Endodermal cell (in vitro differentiated cells): ENCODE results near the gene ANKRD34A. TPM values are rescaled to one million over a fixed set of nuclear protein-coding genes. Genes with fewer than 3 reads are reported as not detected.
A peak's percentile ranks its signal among the peaks of the same experiment; 100 is the strongest.

ENCODE experiments used
- DNase-seq: peaks from one replicate; pipeline ENCODE4 v3.0.0-alpha.2; 2017
- H3K27ac ChIP-seq: 2 replicates; pipeline ENCODE4 v1.5.1; 2013; ENCODE audit warnings: mild to moderate bottlenecking, low read depth, low read length, moderate library complexity
- H3K27me3 ChIP-seq: 2 replicates; pipeline ENCODE4 v1.6.1; 2013; ENCODE audit warnings: mild to moderate bottlenecking, low read length, moderate library complexity; ENCODE audit not compliant: insufficient read depth, control insufficient read depth, poor library complexity, severe bottlenecking
- H3K36me3 ChIP-seq: 2 replicates; pipeline ENCODE4 v1.7.0; 2013; ENCODE audit warnings: mild to moderate bottlenecking, low read length, moderate library complexity; ENCODE audit not compliant: control insufficient read depth, insufficient read depth
- H3K4me1 ChIP-seq: one replicate; pipeline ENCODE4 v1.7.0; 2013; ENCODE audit warnings: low read length; ENCODE audit not compliant: control insufficient read depth, insufficient read depth
- H3K4me3 ChIP-seq: 2 replicates; pipeline ENCODE4 v1.5.1; 2013; ENCODE audit warnings: mild to moderate bottlenecking, low read length, moderate library complexity
- H3K9ac ChIP-seq: 2 replicates; pipeline ENCODE4 v1.6.1; 2013; ENCODE audit warnings: mild to moderate bottlenecking, low read length, moderate library complexity; ENCODE audit not compliant: poor library complexity, severe bottlenecking; ENCODE audit errors: extremely low read depth
- H3K9me3 ChIP-seq: 2 replicates; pipeline ENCODE4 v1.6.1; 2013; ENCODE audit warnings: mild to moderate bottlenecking, low read length, moderate library complexity; ENCODE audit not compliant: control insufficient read depth
- H3K27ac Mint-ChIP-seq: 2 replicates; pipeline ENCODE4 v1.8.0; 2020; ENCODE audit warnings: mixed read lengths
- H3K27me3 Mint-ChIP-seq: 2 replicates; pipeline ENCODE4 v1.8.0; 2021; ENCODE audit warnings: mild to moderate bottlenecking, mixed read lengths; ENCODE audit not compliant: insufficient read depth
- H3K36me3 Mint-ChIP-seq: 2 replicates; pipeline ENCODE4 v1.8.0; 2020; ENCODE audit warnings: low read depth, mixed read lengths
- H3K4me1 Mint-ChIP-seq: 2 replicates; pipeline ENCODE4 v1.8.0; 2020; ENCODE audit warnings: mixed read lengths
- H3K4me3 Mint-ChIP-seq: 2 replicates; pipeline ENCODE4 v1.8.0; 2020; ENCODE audit warnings: mild to moderate bottlenecking, moderate library complexity, mixed read lengths
- H3K9me3 Mint-ChIP-seq: 2 replicates; pipeline ENCODE4 v1.8.0; 2020; ENCODE audit warnings: mild to moderate bottlenecking, mixed read lengths
- CTCF ChIP-seq: fragments of 200-600 bp; sonication (generic); conservative IDR thresholded peaks from 2 replicates; pipeline ENCODE4 v1.5.0; 2021; ENCODE audit warnings: antibody characterized with exemption, mild to moderate bottlenecking
- WGBS, 2 experiments: methylation state at CpG; one replicate each; pipeline versions ENCODE4 v1.1.5 to v1.1.7; 2013; ENCODE audit warnings: missing lambda C conversion rate in 2 of 2, mixed read lengths in 1 of 2; ENCODE audit not compliant: insufficient coverage in 1 of 2, insufficient read length in 1 of 2; 5-methylcytosine and 5-hydroxymethylcytosine counted together
- total RNA-seq, 2 donors: library from RNA; stranded (reverse); fragmentation: NEBNext Ultra II Directional in 1 of 2; extraction: Animal tissue kit (Norgen Biotek cat#: 25700) in 1 of 2; gene quantifications; 2 replicates in 1 of 2; 3 replicates in 1 of 2; pipeline ENCODE4 v1.2.1, GENCODE V29; 2021

Gene ANKRD34A
- total RNA-seq, 2 donors from 2014 or later: 0.55 to 1.4 TPM

GRCh38 chr1:145961425-145962156 lies 2.8 kb downstream of the ANKRD34A start:
- no peak overlapping the region for H3K9ac ChIP-seq
- peaks cover 35% of the 10 kb centered on the region for H3K4me1 Mint-ChIP-seq
- H3K36me3 Mint-ChIP-seq: no peaks in the 10 kb centered on the region
- no peak for TF ChIP-seq CTCF
- 2 to 7% methylated on average over 18 to 57 of the region's 57 CpGs for WGBS, 2 experiments
- peaks cover 37% of the 10 kb centered on the region for H3K27me3 ChIP-seq
- peaks cover 3% of the 10 kb centered on the region for H3K9me3 Mint-ChIP-seq
- H3K27ac Mint-ChIP-seq: peak overlapping the region; percentile 37
- H3K27me3 Mint-ChIP-seq: peaks cover 63% of the 10 kb centered on the region
- H3K27ac ChIP-seq: no peak overlapping the region
- H3K36me3 ChIP-seq: no peaks in the 10 kb centered on the region
- H3K4me3 Mint-ChIP-seq: peak overlapping the region; percentile 81
- H3K4me3 ChIP-seq: peak overlapping the region; percentile 86
- DNase-seq: peak; percentile 75
- peaks cover 6% of the 10 kb centered on the region for H3K4me1 ChIP-seq
- no peaks in the 10 kb centered on the region for H3K9me3 ChIP-seq

DNA sequence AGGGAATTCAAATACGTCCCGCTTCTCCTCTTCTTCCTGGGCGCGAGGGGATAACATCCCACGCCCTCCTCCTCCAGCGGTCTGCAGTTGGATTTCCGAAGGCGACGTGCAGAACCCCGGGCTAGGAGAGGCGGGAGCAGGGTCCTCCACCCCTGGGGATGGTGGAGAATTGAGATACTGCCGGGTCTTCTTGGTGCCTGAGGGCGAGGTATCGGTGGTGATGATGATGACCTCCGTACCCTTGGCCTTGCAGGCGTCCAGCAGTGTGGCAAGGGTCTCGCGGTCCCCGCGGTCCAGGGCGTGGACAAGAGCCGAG lies 3.3 kb downstream of the ANKRD34A start:
- Mint-ChIP-seq H3K4me1 (peaks cover 38% of the 10 kb centered on the region), H3K27me3 (peaks cover 66% of the 10 kb centered on the region), H3K36me3 (no peaks in the 10 kb centered on the region), H3K27ac (peak overlapping the region; percentile 89), H3K9me3 (peaks cover 1% of the 10 kb centered on the region), H3K4me3 (peak overlapping the region; percentile 81)
- Histone ChIP-seq H3K27ac (no peak overlapping the region), H3K36me3 (no peaks in the 10 kb centered on the region), H3K4me1 (peaks cover 6% of the 10 kb centered on the region), H3K9ac (no peak overlapping the region), H3K4me3 (peak overlapping the region; percentile 86), H3K27me3 (peaks cover 37% of the 10 kb centered on the region), H3K9me3 (no peaks in the 10 kb centered on the region)
- TF ChIP-seq CTCF: no peak
- DNase-seq: no peak
- WGBS, 2 experiments: 1 to 3% methylated on average over 7 to 22 of the region's 22 CpGs

DNA sequence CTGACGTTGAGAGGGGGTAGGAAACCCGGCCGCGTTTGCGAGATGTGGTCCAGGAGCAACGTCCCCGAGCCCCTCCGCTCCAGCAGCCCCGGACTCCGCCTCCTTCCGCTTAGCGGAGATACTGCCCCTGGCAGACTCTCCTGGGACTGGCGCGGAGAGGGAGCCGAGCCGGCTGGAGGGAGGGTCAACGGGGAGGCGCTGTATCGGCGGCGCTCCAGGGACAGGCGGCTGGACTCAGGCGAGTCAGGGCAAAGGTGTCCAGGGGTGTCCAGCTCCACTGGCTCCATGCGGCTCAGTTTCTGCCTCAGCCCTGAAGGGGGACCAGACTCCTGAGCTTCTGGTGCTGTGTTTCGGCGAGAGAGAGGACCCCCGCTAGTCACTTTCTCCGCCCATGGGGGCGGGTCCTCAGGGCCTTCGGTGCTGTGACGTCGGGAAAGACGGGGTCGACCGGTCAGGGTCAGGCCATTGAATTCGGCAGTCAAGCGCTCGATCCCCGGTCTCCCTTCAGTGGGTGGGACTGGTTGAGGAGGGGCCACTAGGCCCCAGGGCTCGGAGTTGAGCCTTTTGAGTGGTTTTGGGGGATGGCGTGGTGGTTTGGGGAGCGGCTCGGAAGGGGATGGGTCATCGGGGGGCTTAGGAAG lies 3.8 kb downstream of the ANKRD34A start:
- TF ChIP-seq CTCF: peak; percentile 50
- Histone ChIP-seq H3K27ac (no peak overlapping the region), H3K36me3 (no peaks in the 10 kb centered on the region), H3K27me3 (peaks cover 37% of the 10 kb centered on the region), H3K9me3 (no peaks in the 10 kb centered on the region), H3K4me3 (peak overlapping the region; percentile 86), H3K4me1 (peaks cover 6% of the 10 kb centered on the region), H3K9ac (peak overlapping the region; percentile 23)
- 0 to 1% methylated on average over 12 to 44 of the region's 44 CpGs for WGBS, 2 experiments
- DNase-seq: peak; percentile 94
- no peaks in the 10 kb centered on the region for H3K9me3 Mint-ChIP-seq
- no peaks in the 10 kb centered on the region for H3K36me3 Mint-ChIP-seq
- peaks cover 71% of the 10 kb centered on the region for H3K27me3 Mint-ChIP-seq
- peak overlapping the region; percentile 81 for H3K4me3 Mint-ChIP-seq
- peak overlapping the region; percentile 89 for H3K27ac Mint-ChIP-seq
- H3K4me1 Mint-ChIP-seq: peaks cover 43% of the 10 kb centered on the region
